SU-DHL-6 (cell line): ENCODE results near the gene BBS10.
"Not testable (repeated sequence)": the region's sequence is repeated elsewhere in the genome, so short reads cannot be mapped to it uniquely, and the experiment has no call there.

Experiments
- CTCF ChIP-seq: fragments of 200-600 bp; sonication (generic); IDR thresholded peaks from one replicate; pipeline ENCODE4 v1.5.1; 2017; ENCODE audit warnings: antibody characterized with exemption, mild to moderate bottlenecking, low read length, moderate library complexity; ENCODE audit not compliant: insufficient read depth, poor library complexity, severe bottlenecking
- EZH2phosphoT487 ChIP-seq: fragments of 200-600 bp; sonication (generic), shearing (Covaris generic); conservative IDR thresholded peaks from 2 replicates; pipeline ENCODE4 v1.6.1; 2018; ENCODE audit warnings: mild to moderate bottlenecking, antibody characterized with exemption, low read length, moderate library complexity, mixed read lengths

DNA sequence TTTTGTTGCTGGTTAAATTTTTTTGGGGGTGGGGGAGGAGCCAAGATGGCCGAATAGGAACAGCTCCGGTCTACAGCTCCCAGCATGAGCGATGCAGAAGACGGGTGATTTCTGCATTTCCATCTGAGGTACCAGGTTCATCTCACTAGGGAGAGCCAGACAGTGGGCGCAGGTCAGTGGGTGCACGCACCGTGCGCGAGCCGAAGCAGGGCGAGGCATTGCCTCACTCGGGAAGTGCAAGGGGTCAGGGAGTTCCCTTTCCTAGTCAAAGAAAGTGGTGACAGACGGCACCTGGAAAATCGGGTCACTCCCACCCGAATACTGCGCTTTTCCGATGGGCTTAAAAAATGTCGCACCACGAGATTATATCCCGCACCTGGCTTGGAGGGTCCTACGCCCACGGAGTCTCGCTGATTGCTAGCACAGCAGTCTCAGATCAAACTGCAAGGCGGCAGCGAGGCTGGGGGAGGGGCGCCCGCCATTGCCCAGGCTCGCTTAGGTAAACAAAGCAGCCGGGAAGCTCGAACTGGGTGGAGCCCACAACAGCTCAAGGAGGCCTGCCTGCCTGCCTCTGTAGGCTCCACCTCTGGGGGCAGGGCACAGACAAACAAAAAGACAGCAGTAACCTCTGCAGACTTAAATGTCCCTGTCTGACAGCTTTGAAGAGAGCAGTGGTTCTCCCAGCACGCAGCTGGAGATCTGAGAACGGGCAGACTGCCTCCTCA is 28.5 kb downstream of the BBS10 start:
- TF ChIP-seq CTCF, EZH2phosphoT487: not testable (repeated sequence)
